NCI-H1930 (cell line): ENCODE results near the gene CFAP97D2.
"Not testable (repeated sequence)": the region's sequence is repeated elsewhere in the genome, so short reads cannot be mapped to it uniquely, and the experiment has no call there.

ENCODE experiments used
- DNase-seq, 2 experiments: peaks; one replicate each; lab custom pipeline; 2025; lab: John Stamatoyannopoulos, UW

Gene CFAP97D2

DNA sequence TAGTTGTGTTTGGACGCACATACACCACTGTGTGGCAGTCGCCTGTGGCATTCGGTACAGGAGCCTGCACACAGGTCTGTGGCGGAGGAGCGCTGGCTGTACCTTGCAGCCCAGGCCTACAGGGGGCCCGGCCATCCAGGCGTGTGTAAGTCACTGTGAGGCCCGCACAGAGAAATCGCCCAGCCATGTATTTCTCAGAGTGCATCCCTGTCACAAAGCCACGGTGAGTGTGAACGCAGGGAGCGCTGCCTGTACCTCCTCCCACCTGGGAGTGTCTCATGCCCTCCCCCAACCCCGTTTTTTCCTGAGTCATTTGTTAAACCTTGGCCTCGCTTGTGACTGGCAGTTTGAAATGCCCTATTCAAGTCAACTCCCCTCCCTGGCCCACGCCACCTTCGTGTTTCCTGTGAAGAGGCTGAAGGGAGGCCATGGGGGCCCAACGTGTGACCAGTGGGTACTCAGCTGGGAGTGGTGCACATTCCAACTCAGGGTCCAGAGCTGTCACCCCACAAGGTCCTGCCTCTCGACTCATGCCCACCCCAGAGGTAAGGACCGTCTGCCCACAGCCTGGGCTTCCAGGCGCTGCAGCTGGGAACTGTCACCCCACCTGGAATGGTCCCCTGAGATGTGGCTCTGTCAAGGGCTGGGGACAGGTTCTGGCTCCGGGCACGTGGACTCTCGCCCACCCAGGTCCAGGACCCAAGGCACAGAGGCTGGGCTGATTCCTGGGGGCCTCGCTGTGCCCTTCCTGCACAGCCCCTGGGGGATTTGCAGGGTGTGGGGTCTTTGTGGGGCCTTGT, 35.1 kb upstream of the CFAP97D2 start:
- DNase-seq = no peak

DNA sequence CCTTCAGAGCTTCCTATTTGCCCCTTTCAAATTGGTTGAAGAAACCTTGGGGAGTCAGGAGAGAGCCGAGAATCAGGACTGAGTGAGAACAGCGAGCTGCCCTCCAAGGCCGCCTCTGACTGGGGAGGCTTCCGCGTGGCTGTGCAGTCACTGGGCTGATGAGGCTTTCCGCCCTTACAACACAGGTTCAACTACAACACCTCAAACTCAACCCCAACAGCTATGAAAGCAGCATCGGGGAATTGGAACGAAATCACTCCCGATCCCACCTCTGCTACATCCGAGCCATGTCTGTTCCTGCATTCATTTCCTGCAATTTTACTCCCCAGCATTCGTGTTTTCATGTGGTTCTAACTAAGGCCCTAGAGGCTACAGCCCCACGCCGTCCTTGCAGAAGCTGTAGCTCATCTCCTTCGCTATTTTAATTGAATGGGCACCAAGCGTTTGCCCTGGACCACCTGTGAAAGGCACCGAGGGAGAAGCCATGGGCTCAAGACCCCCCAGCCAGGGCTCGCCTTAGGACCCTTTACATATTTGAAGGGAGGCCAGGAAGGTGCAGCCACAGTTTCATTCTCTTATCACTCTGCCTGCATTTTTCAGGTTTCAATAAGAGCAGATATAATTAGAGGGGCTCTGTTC, 34.3 kb upstream of the CFAP97D2 start:
- DNase-seq = no peak

DNA sequence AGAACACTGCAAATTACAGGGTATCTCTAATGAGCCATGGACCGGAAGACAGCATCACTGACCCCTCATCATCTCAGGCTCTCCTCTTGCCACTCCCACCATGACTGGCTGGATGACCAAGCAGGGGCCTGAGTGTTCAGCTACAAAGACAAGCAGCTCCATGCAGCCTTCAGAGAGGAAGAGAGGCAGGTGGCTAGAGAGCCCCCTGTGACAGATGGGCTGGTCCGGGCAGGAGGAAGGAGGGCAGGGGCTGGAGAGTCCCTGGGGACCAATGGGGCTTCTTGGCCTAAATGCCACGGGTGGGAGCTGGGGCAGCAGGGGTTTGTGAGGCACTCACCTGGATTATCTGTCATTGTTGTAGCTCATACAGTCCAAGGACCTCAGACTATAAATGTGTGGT, 33.8 kb upstream of the CFAP97D2 start:
- no peak for DNase-seq

DNA sequence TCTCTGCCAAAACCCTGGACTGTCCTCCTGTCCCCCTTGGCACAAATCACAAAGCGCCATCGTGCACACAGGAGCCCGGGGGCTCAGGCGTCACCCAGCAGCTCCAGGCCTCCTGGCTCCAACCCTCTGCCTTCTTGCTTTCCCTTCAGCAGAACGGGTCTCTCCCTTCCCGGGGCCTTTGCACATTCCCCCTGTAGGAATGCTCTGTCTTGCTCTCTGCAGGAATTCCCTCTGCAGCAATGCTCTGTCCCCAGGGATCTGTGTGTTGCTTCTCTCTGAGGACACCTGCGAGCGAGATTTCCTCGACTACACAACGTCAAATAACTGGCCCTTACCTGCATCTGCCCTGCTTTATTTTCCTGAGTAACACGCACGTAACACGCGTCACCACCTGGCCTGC, 33.3 kb upstream of the CFAP97D2 start:
- DNase-seq = no peak

DNA sequence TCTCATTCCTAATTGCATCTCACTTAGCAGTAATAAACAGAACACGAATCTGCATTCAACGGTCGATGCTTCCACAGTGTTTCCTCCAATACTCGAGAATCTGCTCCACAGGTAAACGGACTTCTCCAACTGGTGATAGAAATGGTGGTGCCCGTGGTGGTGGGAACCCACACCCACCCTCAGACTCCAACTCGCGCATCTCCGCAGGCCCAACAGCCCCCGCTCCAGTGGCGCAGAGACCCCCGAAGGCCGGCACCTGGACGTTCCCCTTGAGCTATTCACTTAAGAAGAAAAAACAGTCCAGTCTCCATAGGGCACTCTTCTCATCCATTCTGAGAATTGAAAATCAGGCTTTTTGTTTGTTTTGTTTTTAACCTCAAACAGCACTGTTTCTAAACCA, 32.9 kb upstream of the CFAP97D2 start:
- DNase-seq = no peak

DNA sequence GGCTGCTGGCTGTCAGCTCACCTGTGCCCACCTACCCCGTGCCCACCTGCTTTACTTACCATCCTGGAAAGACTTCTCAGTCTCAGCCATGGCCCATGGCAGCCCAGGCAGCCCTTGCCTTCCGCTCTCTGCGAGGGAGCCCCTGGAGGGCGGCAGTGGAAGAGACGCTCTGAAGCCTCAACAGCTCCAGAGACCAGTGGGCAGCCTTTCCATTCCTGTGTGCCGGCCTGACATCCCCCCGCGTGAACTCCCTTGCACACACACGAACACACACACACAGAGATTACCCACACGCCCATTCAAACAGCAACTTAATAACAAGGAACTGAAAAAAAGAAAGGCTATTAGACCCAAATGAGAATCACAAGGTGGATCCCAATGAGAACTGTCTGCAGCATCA, 32.4 kb upstream of the CFAP97D2 start:
- DNase-seq = peak; percentile 20 to 48

DNA sequence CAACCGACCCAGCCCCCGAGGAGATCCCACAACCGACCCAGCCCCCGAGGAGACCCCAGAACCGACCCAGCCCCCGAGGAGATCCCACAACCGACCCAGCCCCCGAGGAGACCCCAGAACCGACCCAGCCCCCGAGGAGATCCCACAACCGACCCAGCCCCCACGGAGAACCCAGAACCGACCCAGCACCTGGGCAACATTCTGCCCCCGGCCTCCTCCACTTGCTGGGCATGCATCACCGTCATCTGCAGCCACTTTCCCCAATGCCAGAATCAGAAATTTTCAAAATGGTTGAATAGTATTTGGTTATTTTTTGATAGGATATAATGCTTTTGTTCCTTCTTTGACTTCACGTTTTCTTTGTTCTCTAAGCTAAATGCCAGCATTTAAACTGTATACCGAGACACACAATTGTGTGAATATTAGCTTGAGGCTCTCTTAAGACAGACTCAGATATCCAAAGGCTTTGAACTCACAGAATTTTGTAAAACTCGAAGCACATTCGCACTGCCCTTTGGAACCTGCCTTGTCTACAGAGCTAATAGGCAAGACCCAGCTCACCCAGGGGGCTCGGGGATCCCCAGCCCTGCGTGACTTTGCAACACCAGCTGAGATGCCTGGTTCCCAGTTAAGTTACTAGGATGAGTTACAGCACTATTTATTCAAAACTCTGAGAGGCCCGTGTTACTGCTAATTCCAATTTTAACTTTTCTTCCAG, 31.1 kb upstream of the CFAP97D2 start:
- DNase-seq = no peak

DNA sequence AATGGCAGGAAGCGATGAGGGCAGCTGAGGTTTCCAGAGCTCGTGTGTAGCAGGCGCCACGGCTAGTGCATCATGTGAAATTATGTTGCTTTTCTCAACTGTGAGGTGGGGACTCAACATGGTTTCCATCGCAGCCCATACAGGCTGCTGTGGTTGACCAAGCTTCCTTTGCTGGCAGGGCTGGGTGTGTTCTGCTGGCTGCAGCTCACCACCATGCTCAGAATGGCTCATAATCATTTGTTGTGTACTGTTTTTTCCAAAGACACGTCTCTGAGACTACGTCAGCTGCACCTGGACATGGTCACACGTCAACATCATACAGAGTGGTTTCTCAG, 30.6 kb upstream of the CFAP97D2 start:
- no peak for DNase-seq

DNA sequence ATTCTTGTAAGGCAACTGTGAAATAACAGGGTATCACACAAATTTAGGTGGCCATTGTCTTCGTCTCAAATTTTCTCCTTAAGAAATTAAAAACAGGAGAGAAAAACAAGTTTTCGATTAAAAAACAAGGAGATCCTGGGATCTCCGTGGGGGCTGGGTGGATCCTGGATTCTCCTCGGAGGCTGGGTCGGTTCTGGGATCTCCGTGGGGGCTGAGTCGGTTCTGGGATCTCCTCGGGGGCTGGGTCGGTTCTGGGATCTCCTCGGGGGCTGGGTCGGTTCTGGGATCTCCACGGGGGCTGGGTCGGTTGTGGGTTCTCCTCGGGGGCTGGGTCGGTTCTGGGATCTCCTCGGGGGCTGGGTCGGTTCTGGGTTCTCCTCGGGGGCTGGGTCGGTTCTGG, 30.2 kb upstream of the CFAP97D2 start:
- DNase-seq = not testable (repeated sequence)

DNA sequence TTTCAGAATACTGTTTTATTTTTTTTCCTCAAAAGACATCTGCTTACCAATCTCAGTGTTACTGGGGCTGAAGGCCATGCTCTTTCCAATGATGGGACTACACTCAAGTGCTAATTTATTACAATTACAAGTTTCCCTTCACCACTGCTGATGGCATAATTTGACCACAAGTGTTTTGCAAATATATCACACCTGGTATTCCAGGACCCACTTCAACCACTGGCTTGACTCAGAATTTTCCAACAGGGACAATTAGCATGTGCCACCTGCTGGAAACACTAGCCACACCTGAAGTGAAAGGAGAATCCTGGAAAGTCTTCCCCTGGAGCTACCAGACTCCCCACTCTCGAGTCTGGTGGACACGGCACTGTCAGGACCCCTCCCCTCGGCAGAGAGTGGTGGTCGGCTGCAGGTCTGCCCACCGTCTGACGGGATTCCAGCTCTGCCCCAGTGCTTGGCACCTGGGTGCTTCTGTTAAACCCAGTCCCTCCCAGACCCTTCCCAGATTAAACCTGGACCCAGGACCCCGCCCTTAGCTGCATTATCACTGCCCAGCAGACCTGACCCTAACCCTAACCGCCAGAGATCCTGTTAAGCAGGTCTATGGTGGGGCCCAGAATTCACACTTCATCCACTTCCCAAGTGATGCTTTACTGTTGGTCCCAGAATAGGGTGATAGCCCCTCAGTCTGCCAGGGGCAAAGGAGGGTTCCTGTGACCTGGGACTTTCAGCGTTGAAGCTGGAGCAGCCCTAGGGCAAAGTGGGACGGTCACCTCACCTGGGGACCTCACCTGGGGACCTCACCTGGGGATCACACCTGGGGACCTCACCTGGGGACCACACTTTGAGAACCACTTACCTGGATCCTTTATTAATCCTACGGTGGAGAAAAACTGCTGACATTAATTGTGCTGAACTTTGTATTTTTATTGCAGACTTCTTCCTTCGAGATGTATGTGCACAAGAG, 29.0 kb upstream of the CFAP97D2 start:
- no peak for DNase-seq

DNA sequence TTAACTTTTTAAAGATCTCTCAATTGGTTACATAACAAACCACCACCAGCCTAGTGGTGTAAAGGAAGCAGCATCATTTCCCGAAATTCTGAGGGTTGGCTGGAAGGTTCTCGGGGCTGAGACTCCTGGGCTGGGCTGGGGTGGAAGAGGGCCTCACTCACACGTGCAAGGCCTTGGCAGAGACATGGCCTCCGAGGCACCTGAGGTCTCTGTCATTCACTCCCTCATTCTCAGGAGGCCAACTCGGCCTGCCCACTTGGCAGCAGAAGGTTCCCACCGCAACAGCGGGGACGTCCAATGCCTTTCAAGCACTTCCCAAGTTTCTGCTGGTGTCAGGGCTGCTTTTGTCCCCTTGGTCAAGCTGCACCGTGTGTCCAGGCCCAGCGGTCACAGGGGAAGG, 28.0 kb upstream of the CFAP97D2 start:
- DNase-seq = no peak

DNA sequence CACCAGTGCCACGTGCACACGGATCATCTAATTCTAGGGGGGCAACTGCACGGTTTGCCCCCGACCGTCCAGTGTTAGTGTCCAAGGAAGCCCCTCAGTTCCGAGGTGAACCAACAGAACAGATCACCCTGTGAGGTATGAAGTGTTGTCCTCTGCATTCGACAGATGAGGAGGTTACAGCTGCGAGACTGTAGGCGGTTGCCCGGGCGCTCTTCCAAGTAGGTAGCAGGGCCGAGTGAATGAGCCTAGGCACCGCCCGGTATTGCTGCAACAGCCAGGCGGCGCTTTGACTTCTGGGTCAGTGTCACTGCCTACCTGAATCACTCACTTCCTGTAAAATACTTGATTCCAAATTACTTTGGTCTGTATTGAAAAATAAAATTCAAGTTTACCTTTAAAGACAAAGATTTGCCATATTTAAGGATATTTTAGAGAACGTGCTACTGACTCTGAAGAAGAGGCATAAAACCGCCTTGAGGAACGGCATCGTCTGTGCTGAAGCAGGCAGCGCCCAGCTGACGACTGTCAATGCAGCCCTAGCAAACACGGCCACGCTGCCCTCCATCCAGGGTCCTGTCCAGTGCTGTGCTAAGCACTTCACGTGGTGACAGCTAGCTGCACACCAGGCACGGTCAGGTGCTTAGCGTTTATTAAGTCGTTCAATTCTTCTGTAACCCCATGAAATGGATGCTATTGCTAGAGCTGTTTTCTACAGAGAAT, 27.3 kb upstream of the CFAP97D2 start:
- DNase-seq = no peak

DNA sequence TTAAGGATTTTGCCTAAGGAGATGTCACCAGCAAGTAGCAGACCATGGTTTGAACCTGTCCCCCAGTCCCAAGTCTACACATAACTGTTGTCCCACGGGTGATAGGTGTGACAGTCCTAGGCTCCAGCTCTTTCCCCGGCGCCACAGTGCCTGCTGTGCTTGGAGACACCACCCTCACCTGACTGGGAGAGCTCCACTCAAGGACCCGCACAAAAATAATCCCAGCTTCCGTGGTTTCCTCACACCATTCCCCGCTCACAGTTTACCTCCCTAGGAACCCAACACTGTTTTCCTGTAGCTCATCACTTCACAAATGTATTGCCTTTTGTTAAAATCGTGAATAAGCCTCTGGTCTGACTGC, 26.8 kb upstream of the CFAP97D2 start:
- no peak for DNase-seq

DNA sequence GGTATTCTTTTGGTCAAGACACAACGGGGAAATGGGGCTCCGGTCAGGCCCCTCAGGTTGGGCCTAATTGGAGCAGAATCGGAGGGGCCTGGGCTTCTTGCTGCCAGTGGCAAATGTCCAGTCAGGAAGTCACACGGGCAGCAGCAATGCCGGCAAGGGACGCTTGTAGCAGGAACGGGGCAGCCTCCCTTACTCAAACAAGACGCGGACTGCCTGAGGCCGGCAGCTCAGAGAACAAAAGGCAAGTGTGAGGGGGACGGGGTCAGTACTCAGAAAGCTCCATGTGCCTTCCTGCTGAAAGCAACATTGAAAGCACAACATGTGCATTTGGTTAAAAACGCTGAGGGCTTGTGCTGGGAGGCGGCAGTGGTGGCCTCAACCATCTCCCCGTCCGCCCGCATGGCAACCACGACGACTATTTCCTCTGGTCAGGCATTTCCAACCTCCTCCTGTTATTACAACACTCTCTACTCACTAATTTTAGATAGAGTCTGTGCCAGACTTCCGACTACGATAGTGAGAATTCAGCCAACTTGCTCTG, 26.2 kb upstream of the CFAP97D2 start:
- DNase-seq = no peak

DNA sequence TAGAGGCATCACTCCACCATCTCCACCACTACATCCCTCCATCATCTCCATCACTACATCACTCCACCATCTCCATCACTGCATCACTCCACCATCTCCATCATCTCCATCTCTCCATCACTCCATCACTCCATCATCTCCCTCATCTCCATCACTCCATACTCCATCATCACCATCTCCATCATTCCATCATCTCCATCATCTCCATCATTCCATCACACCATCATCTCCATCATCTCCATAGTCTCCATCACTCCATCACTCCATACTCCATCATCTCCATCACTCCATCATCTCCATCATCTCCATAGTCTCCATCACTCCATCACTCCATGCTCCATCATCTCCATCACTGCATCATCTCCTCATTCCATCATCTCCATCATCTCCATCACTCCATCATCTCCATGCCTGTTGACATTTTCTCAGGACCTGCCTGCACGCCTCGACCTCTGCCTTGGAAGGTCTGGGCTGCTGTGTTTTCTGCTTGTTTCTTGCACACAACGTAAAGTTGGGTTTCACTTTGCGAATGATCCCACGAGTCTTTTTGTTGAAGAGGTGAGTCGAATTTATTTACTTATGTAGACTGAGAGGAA, 25.5 kb upstream of the CFAP97D2 start:
- DNase-seq = no peak

DNA sequence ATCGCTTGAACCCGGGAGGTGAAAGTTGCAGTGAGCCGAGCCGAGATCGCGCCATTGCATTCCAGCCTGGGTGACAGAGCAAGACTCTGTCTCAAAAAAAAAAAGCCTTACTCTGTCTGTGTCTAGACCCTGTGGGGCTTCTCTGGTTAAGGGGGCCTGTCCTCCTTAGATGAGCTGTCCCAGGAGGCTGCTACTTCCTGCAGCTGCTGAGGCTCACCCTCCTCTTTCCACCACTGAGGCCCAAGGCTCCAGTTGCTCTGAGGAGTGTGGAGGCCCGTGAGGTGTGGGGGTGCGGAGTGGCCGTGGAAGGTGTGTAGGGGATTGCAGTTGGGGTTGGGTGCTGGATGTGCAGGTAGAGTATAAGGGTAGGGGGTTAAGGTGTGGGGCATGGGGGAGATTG, 24.6 kb upstream of the CFAP97D2 start:
- DNase-seq = no peak

DNA sequence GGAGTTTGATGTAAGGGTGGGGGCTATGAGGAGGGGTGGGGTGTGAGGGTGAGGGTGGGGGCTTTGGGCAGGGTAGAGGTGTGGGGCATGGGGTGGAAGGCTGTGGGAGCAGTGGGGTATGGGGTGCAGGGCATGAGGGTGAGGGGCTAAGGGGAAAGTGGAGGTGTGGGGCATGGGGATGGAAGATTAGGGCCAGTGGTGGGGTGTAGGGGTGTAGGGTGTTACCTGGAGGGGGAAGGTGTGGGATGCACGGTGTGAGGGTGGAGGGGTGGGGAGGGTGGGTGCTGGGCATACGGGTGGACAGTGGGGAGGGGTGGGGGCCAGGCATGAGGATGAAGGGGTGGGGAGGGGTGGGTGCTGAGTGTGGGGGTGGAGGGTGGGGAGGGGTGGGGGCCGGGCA, 23.7 kb upstream of the CFAP97D2 start:
- DNase-seq = no peak

DNA sequence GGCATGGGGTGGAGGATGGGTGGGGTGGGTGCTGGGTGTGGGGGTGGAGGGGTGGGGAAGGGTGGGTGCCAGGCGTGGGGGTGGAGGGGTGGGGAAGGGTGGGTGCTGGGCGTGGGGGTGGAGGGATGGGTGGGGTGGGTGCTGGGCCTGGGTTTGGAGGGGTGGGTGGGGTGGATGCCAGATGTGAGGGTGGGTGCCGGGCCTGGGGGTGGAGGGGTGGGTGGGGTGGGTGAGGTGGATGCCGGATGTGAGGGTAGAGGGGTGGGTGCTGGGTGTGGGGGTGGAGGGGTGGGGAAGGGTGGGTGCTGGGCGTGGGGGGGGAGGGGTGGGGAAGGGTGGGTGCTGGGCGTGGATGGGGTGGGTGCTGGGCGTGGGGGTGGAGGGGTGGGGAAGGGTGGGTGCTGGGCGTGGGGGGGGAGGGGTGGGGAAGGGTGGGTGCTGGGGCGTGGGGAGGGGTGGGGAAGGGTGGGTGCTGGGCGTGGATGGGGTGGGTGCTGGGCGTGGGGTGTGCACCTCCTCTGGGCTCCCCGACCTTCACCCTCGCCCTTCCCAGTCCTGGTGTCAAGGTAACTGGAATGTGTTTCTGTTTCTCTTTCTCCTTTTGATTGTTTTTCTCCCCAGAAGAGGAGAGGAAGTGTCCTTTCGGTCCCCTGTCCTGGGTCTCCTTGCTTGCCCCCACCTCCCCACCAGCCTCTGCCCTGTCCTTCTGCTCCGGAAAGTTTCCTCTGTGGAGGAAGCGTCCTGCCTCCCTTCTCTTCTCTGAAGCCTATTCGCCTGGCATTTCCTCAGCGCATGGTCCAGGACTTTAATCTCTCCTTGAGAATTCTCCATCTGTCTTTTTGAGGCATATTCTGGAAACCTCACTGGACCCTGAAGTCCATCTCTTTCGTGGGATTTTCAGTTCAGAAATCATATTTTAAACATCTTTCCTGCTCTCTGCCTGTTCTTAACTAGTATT, 22.9 kb upstream of the CFAP97D2 start:
- no peak for DNase-seq

DNA sequence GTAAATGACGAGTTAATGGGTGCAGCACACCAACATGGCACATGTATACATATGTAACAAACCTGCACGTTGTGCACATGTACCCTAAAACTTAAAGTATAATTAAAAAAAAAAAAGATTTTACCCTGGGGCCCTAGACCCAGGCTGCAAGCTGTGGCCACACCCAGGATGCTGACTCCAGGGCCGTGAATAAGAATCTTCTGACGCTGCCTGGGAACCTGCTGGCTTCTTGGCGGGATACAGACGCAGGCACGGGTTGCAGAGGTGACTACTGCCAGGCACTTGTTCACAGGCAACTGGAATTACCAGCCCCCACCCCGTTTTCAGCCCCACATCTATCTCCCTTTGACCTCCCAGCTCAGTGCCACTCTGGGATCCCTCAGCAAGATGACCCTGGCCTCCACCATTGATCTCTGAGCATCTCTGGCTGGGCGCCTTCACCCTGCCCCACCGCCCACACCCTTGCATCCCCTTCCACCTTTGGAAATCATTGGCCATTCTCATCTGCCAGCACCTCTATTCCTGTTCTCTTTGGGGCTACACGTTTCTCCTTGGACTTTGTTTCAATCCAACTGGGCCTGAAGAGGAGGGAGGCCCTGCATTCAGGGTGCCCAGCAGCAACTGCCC, 21.1 kb upstream of the CFAP97D2 start:
- no peak for DNase-seq
